ENCODE results near the gene ACER2.
A peak's percentile ranks its signal among the peaks of the same experiment; 100 is the strongest.

Gene ACER2

GRCh38 chr9:19456996-19457692 lies 48.3 kb downstream of the ACER2 start:
- DNase-seq, result peak; percentile 64

GRCh38 chr9:19457693-19458009 lies 48.8 kb downstream of the ACER2 start:
- no peak for DNase-seq

GRCh38 chr9:19460243-19460642 lies 51.4 kb downstream of the ACER2 start:
- DNase-seq, result no peak

- DNase-seq, result no peak
Observed at GRCh38 chr9:19461135-19461534, 52.3 kb downstream of the ACER2 start.

- no peak for DNase-seq
Observed at GRCh38 chr9:19464061-19464763, 55.4 kb downstream of the ACER2 start.

GRCh38 chr9:19464764-19465585 lies 56.2 kb downstream of the ACER2 start:
- DNase-seq, result peak; percentile 81

GRCh38 chr9:19465586-19466279 lies 56.9 kb downstream of the ACER2 start:
- DNase-seq, result no peak

- no peak for DNase-seq
Observed at GRCh38 chr9:19466280-19466639, 57.5 kb downstream of the ACER2 start.

GRCh38 chr9:19469271-19469670 lies 60.5 kb downstream of the ACER2 start:
- DNase-seq, result no peak

- DNase-seq, result no peak
Observed at GRCh38 chr9:19470567-19470966, 61.8 kb downstream of the ACER2 start.

- no peak for DNase-seq
Observed at GRCh38 chr9:19470981-19471650, 62.3 kb downstream of the ACER2 start.

- peak; percentile 49 for DNase-seq
Observed at GRCh38 chr9:19471737-19472648, 63.2 kb downstream of the ACER2 start.

- no peak for DNase-seq
Observed at GRCh38 chr9:19473605-19474004, 64.8 kb downstream of the ACER2 start.

GRCh38 chr9:19479874-19480273 lies 71.1 kb downstream of the ACER2 start:
- no peak for DNase-seq

GRCh38 chr9:19480345-19480744 lies 71.5 kb downstream of the ACER2 start:
- DNase-seq, result no peak

GRCh38 chr9:19481121-19481870 lies 72.5 kb downstream of the ACER2 start:
- DNase-seq, result no peak

- DNase-seq, result no peak
Observed at GRCh38 chr9:19481971-19482404, 73.2 kb downstream of the ACER2 start.

- no peak for DNase-seq
Observed at GRCh38 chr9:19484699-19485098, 75.9 kb downstream of the ACER2 start.

GRCh38 chr9:19485193-19485592 lies 76.4 kb downstream of the ACER2 start:
- DNase-seq, result no peak

GRCh38 chr9:19486803-19487202 lies 78.0 kb downstream of the ACER2 start:
- DNase-seq, result no peak

- no peak for DNase-seq
Observed at GRCh38 chr9:19488721-19489120, 79.9 kb downstream of the ACER2 start.

Measured in CD4-positive, alpha-beta T cell treated with Interleukin-17A for 4 hours (primary cell).